ENCODE results near the gene ARHGAP19.

The ARHGAP19 gene

DNA sequence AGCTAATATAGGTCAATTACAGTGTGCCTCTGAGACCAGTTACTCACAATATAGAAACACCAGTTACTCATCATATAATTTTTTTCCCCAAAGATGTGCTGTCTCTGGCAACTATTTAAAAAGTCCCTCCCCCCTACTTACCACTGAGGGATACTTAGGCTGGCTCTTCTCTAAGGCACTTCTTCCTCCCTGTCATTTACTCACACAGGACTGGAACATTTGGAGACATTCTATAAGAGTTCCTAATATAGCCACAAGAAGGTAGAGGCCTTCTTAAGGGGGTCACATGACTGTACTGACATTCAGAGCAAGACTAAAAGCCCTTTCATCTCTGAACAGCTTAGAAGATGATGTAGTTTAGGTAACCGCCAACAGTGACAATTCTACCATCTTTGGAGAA is 62.3 kb downstream of the ARHGAP19 start:
- DNase-seq (ENCODE audit: low read depth in 1 of 2, low spot score in 1 of 2) = no peak

DNA sequence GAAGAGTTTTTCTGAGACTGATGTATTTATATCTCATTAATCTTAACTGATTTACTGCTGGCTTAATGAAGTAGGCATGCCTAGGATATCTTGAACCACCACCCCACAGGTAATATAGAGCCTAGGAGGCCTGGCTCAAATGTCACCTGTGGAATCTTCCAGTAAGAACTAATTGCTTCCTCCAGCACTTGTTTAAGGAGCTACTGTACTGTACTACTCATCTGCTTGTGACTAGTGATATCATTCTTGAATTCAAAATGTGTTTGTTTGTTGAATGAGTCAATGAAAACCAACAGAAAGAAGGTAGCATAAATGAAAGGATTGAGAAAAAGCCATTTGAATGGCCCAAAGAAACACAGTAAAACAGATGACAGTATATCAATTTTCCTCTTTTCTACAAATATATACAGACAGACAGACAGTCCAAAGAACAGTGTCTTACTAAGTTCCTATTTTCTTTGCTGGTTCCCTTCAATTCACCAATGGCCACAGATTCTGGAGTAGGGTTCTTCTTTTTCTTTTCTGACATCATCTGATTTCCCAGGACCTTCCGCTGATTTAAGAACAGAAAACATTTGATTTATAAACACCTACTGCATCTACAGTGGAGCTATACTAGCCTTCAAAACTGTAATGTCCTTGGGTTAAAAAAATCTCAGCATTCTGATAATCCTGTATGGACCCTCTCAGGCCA is 63.0 kb downstream of the ARHGAP19 start:
- no peak for DNase-seq (ENCODE audit: low read depth in 1 of 2, low spot score in 1 of 2)

DNA sequence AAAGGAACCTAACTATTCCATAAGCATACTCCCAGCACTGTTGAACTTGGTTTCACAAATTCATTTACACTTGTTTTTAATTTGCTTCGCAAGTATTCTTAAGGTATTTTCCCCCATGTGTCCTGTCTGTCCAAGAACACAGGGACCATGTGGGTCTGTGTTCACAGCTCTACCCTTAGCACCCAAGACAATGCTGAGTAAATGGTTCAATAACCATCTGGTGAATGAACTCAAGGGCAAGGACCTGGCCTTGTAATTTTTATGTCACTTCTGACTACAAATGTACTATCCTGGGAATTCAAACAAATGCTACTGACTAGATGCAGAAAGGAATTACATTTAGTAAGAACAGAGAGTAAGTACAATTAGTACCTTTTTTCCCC is 63.7 kb downstream of the ARHGAP19 start:
- no peak for DNase-seq (ENCODE audit: low read depth in 1 of 2, low spot score in 1 of 2)

DNA sequence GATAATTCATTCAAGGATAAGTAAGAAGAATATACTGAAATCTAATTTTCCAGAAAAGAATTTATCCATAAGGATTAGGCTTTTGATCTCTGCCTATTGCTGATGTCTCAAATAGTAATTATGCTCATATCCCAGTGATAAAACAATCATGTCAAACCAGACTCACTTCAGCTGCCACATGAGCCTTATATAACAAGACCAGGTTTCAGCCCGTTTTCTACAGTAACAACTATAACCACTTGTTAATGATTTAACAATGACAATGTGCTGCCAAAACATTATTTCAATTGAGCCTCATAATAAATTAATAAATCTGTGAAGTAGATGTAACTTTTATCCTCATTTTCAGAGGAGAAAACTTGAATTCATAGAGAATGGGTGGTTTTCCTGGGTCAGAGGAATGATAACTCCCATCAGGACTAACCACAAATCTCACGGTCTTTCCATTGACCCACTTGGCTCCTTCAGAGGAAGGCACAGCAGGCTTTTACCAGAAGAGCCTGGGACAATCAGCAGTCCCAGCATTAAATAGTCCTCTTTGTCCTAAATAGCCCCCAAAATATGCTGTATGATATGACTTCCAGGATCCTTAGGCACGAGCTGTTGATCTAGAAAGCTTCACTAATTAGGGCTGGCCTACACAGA is 64.2 kb downstream of the ARHGAP19 start:
- DNase-seq (ENCODE audit: low read depth in 1 of 2, low spot score in 1 of 2) = no peak

DNA sequence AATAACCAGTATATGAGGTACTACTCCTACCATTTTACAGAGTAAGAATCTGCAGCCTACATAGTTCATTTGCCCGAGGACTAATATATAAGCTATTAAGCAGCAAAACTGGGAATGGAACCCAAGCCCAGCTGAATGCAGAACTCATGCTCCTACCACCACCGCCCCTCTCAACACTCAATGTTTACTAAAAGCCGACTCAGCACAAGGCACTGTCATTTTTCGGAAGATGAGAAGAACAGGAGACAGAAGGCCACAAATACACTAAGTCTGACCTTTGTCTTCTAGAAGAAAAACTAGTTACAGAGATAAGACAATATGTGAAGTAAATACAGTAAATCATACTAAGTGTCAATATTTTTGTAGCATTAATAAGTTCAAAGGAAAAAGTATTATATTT is 66.0 kb downstream of the ARHGAP19 start:
- DNase-seq (ENCODE audit: low read depth in 1 of 2, low spot score in 1 of 2) = no peak

DNA sequence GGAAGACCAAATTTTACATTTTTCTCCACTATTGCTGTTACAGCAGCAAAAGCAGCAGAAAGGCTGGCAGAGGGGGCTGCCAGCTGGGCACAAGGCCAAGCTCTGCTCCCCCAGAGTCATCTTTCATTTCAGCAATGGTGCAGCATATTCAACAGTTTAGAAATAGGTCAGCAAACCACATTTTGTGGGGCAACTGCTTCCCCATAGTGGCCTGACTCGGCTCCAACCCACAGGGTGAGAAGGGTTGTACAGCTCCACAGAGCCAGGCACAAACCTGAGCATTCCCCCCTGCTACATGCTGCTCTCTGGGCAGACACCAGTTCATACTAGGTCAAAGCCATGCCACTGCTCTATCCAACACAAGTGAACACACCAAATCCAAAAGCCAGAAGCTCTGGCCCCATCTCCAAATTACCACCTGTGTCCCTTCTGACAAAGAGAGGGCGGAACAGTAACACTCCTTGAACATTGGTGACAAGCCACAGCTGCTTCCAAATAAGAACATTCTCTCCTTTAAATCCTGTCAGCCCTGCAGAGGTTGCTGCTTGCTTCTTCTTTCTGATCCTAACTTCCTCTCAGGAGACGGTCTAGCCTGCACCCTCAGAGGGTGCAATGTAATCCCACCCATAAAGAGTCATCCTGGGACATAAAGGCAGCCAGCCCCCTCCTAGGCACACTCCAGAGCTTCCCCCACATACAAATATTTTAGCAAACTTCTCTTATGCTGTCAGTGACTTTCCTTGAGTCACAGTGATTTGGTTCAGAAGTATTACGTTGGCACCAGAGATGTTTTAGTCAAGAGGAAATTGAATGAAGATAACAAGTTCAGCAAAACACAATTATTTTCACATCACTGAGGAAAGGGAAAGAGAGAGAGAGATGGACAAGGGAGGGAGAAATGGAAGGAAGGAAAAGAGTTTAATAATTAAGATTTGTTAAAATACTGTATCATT is 67.7 kb downstream of the ARHGAP19 start:
- no peak for DNase-seq (ENCODE audit: low read depth in 1 of 2, low spot score in 1 of 2)

DNA sequence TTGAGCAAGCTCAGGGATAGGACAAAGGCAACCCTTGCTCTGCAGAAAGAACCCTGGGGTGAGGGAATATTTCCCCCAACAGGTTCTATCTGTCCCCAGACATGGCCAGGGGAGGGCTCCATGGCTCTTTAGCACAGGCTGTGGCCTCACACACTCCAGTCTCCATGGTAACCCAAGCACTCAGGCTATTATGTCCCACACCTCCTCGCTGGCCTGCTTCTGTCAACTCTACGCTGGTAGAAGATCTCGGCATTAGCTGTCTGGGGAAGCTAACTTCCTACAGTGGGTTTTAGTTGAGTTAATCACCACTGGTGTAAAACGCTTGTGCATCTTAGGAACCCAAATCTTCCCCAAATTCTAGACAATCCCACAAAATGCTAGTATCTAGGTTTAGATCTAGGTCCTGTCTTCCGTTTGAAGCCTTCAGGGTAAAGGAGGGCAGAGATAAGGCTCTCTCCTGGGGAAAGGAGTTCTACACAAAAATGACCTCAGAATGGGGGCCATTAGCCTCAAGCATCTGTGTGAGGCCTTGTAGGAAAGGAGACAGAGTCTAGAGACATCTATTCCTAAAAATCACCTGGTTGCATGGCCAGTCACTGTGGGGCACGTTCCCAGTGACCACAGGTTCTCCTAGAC is 70.0 kb downstream of the ARHGAP19 start:
- no peak for DNase-seq (ENCODE audit: low read depth in 1 of 2, low spot score in 1 of 2)

DNA sequence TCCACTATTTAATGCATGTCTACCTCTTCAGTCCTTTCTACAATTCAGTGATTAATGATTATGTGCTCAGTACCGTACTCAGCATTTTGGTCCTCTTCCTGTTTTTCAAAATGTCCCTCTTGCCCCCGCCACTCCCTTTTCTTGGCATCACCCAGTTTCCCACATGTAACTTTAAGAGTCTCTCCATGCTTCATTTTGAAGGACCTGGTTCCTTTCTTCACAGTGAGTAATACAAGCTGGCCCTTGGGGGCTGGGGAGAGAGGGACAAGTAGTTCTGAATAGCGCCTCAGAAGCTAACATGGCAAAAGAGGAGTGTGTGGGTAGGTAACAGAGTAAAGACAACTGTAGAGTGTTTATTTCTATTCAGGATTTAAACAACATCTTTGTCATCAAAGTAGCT is 72.1 kb downstream of the ARHGAP19 start:
- DNase-seq (ENCODE audit: low read depth in 1 of 2, low spot score in 1 of 2) = no peak

DNA sequence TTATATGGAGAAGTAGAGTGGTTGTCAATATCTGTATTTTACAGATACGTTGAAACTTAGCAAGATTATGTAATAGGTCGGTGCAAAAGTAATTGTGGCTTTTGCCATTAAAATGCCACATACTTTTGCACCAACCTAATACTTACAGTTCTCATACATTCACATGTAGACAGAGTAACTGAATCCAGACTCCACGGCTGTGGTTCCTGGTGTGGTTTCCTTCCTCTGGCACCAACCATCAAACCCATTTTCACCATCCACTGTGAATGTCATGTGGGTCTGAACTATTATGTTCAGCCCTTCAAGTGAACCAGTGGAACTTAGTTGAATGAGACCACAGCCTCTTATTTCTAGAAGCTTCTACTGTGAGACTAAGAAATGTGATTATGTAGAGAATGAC is 75.1 kb downstream of the ARHGAP19 start:
- no peak for DNase-seq (ENCODE audit: low read depth in 1 of 2, low spot score in 1 of 2)

DNA sequence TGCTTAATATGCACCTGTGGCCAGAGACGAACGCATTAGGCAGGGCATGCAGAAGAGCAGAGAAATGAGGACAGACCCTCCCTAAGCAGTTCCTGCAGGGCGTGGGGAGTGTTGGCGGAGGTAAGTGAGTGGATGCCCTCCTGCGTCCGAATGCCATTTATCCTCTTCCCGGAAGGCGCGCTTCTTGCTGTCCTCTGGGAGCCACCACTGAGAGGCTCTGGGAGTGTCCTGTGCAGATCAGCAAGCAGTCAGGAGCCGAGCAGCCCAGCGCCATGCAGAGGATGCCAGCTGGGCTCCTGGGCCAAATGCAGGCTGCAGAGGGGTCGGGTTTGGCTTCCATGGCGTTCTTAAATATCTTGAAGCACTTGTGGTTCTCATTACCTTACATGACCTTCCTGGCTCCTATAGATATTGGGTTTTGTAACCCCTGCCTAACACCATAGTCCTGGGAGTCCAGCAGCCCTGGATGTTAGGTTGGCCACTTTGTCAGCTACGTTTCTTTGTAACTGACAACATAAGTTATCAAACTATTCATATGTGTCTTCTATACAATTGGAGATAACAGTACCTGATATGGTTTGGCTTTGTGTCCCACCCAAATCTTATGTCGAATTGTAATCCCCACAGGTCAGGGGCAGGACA is 76.7 kb downstream of the ARHGAP19 start:
- DNase-seq (ENCODE audit: low read depth in 1 of 2, low spot score in 1 of 2) = no peak

DNA sequence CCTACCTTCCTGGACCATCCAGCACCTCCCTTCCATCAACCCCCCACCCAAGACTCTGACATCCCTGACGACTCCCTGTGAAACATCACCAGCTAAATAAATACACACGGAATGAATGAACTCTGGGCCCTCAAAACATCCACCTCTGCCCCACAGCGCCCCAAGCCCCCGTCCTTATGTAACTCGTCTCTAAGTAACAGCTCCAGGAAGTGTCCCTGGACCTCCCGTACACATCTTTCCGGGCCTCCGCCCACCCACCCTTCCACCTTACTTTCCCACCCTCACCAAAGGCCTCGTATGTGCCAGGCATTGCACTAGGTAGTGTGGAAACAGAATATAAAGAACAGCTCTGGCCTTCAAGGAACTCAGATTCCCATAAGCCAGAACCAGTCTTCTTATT is 79.0 kb downstream of the ARHGAP19 start:
- no peak for DNase-seq (ENCODE audit: low read depth in 1 of 2, low spot score in 1 of 2)

DNA sequence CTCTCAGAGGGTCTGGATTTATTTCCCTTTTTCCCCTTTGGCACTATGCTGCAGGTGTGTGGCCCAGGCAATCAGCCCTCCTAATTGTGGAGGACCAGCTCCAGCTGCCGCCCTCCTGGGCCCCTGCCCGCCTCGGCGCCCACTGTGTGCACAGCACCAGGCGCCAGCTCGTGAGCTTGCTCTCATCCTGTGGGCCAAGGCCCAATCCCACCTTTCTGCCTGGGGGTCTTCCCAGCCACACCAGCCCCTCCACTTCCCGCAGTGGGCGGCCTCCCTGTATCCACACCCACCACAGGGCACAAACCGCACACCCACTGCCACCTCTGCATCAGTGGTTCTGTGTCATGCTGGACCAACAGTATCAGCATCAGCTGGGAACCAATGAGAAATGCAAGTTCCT is 81.2 kb downstream of the ARHGAP19 start:
- no peak for DNase-seq (ENCODE audit: low read depth in 1 of 2, low spot score in 1 of 2)

DNA sequence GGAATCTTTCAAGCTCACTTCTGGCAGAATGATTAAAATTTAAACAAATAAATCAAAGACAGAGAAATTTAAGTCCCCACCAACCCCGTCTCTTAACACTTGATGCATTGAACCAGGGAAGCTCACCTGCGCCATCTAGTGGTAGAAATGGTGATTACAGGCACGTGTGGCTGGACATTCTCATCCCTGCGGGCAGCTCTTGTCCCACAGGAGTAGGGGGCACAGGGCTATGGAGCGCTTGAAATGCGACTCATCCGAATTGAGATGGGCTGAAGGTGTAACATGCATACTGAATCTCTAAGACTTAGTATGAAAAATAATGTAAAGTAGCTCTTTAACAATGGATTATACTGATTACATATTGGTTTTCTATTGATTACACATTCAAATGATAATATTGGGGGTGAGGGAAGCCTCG is 81.9 kb downstream of the ARHGAP19 start:
- DNase-seq (ENCODE audit: low read depth in 1 of 2, low spot score in 1 of 2) = peak; percentile 58 to 61

DNA sequence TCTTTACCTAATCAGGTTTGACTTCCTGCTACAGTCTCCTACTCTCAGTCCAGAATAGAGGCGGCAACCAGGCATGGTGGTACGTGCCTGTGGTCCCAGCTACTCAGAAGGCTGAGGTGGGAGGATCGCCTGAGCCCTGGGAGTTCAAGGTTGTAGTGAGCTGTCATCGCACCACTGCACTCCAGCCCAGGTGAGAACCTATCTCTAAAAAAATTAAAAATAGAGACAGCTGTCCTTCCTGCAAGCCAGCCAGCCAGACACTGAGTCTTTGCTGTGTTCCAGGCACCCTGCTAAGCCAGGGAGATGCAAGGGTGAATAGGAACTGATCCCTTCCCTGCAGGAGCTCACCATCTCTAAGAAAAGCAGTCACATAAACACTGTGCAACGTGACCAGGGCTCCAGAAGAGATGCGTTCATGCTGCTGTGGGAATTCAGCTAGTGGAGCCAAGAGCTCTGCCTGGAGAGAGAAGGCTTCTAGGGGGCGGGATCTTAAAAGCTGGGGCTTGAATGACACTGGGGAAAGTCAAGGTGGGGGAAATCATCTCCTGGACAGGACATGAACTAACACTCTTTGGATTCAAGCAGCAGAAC is 84.6 kb downstream of the ARHGAP19 start:
- DNase-seq (ENCODE audit: low read depth in 1 of 2, low spot score in 1 of 2) = no peak

DNA sequence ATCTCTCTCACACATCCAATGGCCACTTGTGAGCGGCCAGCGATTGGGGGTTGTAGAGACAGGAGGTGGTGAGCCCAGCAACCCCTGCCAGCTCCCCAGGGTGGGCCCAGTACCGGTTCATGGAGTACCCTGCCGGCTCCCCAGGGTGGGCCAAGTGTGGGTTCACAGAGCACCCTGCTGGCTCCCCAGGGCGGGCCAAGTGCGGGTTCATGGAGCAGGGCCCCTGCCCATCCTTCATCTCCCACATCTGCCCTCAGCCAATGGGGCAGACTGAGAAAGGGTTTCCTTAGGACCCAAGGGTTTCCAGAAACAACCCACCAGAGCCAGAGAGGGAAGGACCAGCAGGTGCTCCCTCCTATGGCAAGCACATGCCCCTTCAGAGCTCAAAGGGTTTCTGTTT is 85.3 kb downstream of the ARHGAP19 start:
- no peak for DNase-seq (ENCODE audit: low read depth in 1 of 2, low spot score in 1 of 2)

DNA sequence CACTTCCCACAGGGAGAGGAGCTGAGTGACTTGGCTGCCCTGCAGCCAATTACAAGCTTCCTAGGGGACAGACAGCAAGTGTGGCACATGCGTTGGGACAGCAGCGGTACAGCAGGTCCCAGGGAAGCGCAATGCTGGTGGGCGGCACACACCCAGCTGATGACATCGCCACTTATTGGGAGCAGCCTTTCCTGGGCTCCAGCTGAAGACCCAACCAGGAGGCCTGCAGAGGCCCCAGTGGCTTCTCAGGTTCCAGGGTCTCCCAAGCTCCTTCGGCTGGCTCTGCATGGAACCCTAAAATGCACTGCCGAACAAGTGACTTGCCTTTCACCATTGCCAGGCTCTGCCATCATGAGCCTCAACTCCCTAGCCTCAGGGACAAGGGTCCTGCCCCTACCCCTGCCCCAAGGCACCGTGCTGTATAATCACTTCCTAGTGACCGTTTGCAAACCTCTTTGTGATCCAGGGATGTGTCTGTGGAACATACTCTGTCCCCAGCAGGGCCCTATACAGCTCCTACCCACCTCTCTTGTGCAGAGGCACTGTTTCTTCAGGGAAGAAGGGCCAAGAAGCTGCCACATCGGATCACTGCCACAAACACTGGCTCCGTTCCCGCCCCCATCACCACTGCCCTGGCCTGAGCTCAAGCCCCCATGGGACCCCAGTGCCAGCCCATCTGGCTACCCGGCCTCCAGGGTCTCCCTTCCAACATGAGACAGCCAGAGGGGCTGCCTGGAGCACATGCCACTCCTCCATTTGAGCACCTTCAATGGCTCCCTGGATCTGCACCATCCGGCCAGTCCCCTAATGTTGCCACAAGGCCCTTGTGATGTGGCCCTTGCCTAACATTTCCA is 87.4 kb downstream of the ARHGAP19 start:
- DNase-seq (ENCODE audit: low read depth in 1 of 2, low spot score in 1 of 2) = no peak

DNA sequence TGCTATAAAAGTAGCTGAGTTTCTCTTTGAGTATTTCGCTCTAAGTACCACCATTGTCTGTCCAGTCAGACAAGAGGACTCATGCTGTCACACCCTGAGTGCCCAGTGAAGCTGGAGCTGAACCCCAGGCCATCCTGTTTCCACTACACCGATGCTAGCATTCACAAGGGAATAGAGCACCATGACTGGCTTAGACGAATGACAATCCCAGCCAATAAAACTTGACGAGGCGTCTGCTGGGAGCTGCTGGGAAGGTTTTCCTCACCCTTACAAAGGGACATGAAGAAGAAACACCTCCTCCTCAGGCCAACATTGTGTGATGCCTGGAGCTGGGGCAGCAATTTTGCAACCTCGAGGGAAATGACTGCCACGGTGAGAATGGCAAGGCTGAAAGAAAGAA is 89.2 kb downstream of the ARHGAP19 start:
- no peak for DNase-seq (ENCODE audit: low read depth in 1 of 2, low spot score in 1 of 2)

DNA sequence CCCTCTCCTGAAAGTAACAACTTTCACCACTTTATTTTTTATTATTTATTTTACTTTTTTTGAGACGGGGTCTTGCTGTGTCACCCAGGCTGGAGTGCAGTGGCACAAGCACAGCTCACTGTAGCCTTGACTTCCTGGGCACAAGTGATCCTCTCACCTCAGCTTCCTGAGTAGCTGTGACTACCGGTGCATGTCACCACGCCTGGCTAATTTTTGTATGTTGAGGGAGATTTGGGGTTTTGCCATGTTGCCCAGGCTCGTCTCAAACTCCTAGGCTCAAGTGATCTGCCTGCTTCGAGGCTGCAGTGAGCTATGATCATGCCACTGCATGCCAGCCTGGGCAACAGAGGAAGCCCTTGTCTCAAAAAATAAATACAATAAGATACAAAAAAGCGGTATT is 91.8 kb downstream of the ARHGAP19 start:
- no peak for DNase-seq (ENCODE audit: low read depth in 1 of 2, low spot score in 1 of 2)

DNA sequence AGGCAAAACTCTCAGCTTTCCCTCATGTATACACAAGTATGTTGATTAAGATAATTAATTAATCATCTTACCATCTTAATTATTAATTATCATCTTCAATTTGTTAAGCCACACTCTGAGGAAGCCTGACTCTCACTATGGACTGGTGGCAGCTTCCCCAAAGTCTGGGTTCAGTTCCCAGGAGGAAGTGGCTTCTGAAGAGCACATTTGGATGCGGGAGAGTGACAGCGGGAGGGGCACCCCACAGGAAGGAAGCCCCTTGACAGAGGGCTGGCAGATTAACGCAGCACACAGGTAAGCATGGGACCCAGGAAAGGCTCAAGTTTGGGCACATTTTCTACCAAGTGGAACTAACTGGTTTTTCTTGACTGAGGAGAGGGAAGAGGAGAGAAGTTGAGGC is 93.3 kb downstream of the ARHGAP19 start:
- no peak for DNase-seq (ENCODE audit: low read depth in 1 of 2, low spot score in 1 of 2)

DNA sequence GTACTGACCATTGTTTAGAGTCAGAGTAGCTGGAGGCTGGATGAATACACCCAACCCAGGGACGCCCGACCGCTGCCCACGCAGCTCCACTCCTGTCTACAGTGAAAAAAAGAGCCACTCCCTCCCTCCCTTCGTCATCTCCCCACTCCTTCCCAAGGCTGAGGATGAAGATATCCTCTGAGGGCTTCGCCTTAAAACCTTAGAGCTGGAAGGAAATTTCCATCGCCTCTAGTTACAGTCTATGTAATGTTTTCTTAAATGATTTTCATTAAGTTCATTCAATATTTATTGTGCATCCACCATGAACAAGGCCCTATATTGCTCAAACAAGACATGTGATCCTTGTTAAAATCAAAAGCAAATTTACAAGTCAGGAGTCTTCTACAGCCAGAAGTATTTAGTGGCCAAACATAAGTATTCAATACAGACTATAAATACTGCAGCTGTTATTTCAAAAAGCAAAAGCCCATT is 95.4 kb downstream of the ARHGAP19 start:
- no peak for DNase-seq (ENCODE audit: low read depth in 1 of 2, low spot score in 1 of 2)
